H1 (cell line): Measurements from ENCODE around the gene CELF4. TPM values are rescaled to one million over a fixed set of nuclear protein-coding genes. Genes with fewer than 3 reads are reported as not detected.

Experiments
- EP300 ChIP-seq, 2 experiments: IDR thresholded peaks; 1 replicate in 1 of 2; 2 replicates in 1 of 2; pipeline ENCODE4 v1.6.1; 2011 to 2012; ENCODE audit warnings: low read depth in 2 of 2, low read length in 2 of 2, mild to moderate bottlenecking in 2 of 2, borderline replicate concordance in 1 of 2, inconsistent platforms in 1 of 2, moderate library complexity in 1 of 2
- polyA plus RNA-seq, 7 experiments: library from polyadenylated mRNA; depleted of rRNA in 3 of 7; stranded (reverse) in 5 of 7; unstranded in 2 of 7; fragments of >200 nt in 5 of 7; fragments of 200-250 nt in 2 of 7; gene quantifications; 1 replicate in 5 of 7; 2 replicates in 1 of 7; 4 replicates in 1 of 7; pipeline versions ENCODE4 v1.2.1 to v1.2.3, GENCODE V29; 2011 to 2013; ENCODE audit warnings: missing spikeins in 2 of 7, mixed read lengths in 2 of 7
- total RNA-seq: library from RNA; stranded (reverse); fragmentation: NEBNext Ultra II Directional; extraction: Animal tissue kit (Norgen Biotek cat#: 25700); gene quantifications from 2 replicates; pipeline ENCODE4 v1.2.1, GENCODE V29; 2021

The CELF4 gene
- total and polyA plus RNA-seq, 2 of the 8 experiments (the other 6 are each of a cell fraction or from before 2014, with no cell fraction given): 1.6 to 3.4 TPM

DNA sequence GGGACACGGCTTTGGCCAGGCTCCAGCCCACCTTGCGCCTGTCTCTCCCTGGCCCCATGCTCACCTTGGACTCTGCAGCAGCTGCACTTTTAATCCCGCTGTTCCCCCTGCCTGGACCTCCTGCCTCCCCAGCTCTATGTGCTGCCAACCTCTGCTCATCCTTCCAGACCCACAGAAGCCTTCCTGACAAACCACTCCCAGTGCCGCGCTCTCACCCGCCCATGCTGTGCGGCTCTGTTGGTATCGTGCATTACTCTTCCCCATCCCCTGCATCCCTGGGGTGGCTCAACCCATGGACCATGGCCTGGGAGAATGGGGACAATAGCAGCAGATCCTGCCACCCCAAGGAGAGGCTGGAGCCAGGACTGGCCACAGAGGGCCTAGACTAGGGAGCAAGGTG is 303.6 kb downstream of the CELF4 start (continued):
- no peak for TF ChIP-seq EP300 (IDR thresholded peaks at IDR 0.05; ENCODE audit: borderline replicate concordance in 1 of 2, low read depth in 2 of 2, low read length in 2 of 2)
